Rectal smooth muscle tissue (tissue), 1 donor: ENCODE measurements around the gene DLGAP1.

ENCODE experiments used
- H3K27ac ChIP-seq: one replicate; pipeline ENCODE4 v1.7.0; 2013; ENCODE audit warnings: low read depth, low read length, inconsistent platforms
- H3K27me3 ChIP-seq: one replicate; pipeline ENCODE4 v1.7.0; 2013; ENCODE audit warnings: low read length; ENCODE audit not compliant: control insufficient read depth, insufficient read depth
- H3K36me3 ChIP-seq: one replicate; pipeline ENCODE4 v1.7.0; 2013; ENCODE audit warnings: low read length; ENCODE audit not compliant: control insufficient read depth, insufficient read depth
- H3K4me1 ChIP-seq: one replicate; pipeline ENCODE4 v1.7.0; 2013; ENCODE audit warnings: low read length; ENCODE audit not compliant: control insufficient read depth, insufficient read depth
- H3K4me3 ChIP-seq: one replicate; pipeline ENCODE4 v1.7.0; 2013; ENCODE audit warnings: low read length
- H3K9ac ChIP-seq: one replicate; pipeline ENCODE4 v1.7.0; 2013; ENCODE audit warnings: low read length

The DLGAP1 gene

DNA sequence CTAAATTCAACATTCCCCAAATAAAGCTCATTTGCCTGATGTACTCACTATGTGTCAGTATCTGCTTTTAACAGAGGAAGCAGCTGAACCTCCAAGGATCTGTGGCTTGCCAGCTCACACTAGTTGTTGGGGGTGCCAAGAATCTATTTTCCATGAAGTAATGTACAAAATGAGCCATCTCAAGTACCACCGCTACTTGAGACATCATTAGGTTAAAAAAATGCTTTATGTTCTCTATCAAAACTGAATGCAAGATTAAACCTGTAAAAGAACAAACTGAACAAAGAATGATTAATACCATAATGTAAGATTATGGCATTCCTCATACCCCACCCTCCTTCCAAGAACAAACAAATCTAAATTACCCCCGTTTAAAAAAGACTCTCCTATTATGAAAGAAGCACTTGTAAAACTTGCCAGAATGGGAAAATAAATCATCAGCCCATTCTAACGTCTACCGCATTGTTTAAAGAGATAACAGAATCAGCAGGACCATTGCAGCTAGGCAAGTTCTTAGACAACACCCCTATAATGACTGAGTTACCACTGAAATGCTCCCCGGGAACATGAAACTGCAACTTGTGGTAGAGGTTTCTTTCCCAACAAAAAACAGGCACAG is 471.6 kb downstream of the DLGAP1 start:
- H3K36me3 ChIP-seq, result no peaks in the 10 kb centered on the region
- no peak overlapping the region for H3K9ac ChIP-seq
- no peaks in the 10 kb centered on the region for H3K27me3 ChIP-seq
- H3K4me3 ChIP-seq, result no peak overlapping the region
- no peaks in the 10 kb centered on the region for H3K4me1 ChIP-seq
- H3K27ac ChIP-seq, result no peak overlapping the region

DNA sequence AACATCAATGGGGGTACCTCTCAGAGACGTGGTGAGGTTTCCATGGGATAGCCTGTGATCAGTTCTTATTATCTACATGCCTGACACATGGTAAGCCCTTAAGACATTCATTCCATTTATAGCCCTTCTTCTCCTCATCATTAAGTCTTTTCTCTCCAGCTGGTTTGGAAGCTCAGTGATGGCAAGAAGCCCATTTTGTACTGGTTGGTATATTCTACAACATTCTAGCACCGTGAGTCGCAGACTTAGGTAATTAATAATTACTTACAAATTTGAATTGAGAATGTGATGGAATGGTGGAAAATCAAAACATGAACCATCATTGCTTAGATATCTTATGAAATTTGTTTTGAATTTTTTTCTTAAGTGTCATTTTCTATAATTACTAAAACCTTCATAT is 472.6 kb downstream of the DLGAP1 start:
- Histone ChIP-seq H3K4me1 (no peaks in the 10 kb centered on the region), H3K27ac (no peak overlapping the region), H3K36me3 (no peaks in the 10 kb centered on the region), H3K27me3 (no peaks in the 10 kb centered on the region), H3K4me3 (no peak overlapping the region), H3K9ac (no peak overlapping the region)

DNA sequence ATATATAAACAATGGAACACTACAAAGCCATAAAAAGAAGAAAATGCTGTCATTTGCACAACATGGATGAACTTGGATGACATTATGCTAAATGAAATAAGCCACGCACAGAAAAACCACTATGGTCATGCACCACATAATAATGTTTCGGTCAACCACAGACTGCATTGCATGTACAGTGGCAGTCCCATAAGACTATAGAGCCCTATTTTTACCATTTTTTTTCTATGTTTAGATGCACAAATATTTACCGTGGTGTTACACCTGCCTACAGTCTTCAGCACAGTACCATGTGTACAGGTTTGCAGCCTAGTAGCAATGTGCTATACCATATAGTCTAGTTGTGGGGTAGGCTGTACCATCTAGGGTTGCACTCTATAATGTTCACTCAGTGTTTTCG is 476.1 kb downstream of the DLGAP1 start:
- H3K4me3 ChIP-seq, result no peak overlapping the region

DNA sequence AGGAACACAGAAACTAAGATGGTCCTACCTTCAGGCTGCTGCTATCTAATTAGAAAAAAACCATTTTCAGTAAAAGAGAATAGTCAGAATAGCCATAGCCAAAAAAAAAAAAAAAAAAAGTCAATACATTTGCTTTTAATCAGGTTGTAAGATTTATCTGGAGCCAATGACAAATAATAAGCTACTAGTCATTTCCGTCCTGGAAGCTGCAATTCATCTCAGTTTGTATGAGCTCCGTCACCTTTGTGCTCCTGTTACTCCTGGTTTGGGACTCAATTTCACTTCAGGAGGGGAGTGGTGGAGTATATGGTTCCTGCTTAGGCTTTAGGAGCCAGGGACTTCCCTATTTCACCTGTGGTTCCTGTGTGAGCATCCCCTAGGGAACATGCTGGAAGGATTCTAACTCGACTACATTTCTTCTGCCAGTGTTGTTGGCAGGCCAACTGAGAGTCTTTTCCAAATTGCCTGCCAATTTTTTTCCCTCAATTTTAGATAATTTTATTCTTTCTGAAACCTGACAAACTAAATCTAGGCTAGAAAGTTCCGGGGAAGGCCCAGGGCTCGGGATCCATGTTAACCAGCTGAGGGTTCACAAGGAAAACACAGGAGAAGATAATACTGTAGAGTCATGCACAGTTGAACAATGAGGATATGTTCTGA is 481.8 kb downstream of the DLGAP1 start:
- H3K9ac ChIP-seq, result no peak overlapping the region
- no peak overlapping the region for H3K4me3 ChIP-seq
- no peaks in the 10 kb centered on the region for H3K27me3 ChIP-seq
- H3K36me3 ChIP-seq, result no peaks in the 10 kb centered on the region
- no peak overlapping the region for H3K27ac ChIP-seq
- no peaks in the 10 kb centered on the region for H3K4me1 ChIP-seq

More for the DNA sequence above, 476.1 kb downstream of the DLGAP1 start:
- Histone ChIP-seq H3K27ac (no peak overlapping the region), H3K4me1 (no peaks in the 10 kb centered on the region), H3K9ac (no peak overlapping the region), H3K27me3 (no peaks in the 10 kb centered on the region), H3K36me3 (no peaks in the 10 kb centered on the region)

DNA sequence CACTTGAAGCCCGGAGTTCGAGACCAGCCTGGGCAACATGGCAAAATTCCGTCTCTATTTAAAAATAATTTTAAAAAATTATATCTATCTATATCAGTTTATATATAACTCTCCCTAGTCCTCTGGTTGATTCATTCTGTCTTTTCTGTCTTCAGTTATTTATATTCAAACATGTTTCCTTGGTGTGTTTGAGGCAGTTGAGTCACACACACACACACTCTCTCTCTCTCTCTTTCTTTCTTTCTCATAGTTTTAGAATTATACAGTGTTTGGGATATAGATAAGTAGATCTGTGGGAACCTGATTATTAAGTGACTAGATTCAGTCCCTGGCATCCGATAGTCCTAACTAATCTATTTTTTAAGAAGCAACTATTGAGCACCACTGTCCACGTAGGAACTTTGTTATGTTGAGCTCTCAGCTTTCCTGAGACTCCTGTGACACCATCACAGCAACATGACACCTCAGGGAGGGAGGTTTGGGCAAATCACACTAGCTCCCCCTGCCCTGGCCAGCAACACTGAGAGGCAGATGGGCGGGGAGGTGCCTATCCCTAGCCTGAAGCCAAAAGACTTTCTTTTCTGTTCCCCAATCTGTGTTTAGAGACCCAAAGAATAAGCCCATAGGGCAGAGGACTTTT is 482.7 kb downstream of the DLGAP1 start:
- Histone ChIP-seq H3K27me3 (no peaks in the 10 kb centered on the region), H3K36me3 (no peaks in the 10 kb centered on the region), H3K4me1 (no peaks in the 10 kb centered on the region), H3K27ac (no peak overlapping the region), H3K9ac (no peak overlapping the region), H3K4me3 (no peak overlapping the region)

DNA sequence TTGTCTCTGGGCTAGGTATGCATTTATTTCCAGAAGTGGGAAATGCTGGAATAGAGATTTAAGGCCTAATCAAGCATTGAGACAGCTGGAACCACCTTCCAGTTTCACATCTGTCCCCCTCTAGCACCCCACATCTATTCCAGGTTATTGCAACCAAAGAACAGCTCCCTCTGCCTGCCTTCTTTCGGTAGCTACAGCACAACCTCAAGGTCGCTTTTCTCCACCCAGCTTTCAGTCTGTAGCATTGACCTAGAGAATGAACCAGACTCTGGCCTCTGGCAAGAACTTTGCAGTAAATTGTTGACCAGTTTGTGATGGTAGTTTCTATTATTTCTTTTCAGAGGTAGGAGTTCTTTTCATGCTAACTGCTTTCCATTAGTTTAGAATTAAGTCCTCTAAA is 484.2 kb downstream of the DLGAP1 start:
- no peaks in the 10 kb centered on the region for H3K36me3 ChIP-seq
- H3K27me3 ChIP-seq, result no peaks in the 10 kb centered on the region
- H3K4me1 ChIP-seq, result no peaks in the 10 kb centered on the region
- no peak overlapping the region for H3K27ac ChIP-seq
- H3K9ac ChIP-seq, result no peak overlapping the region
- no peak overlapping the region for H3K4me3 ChIP-seq

DNA sequence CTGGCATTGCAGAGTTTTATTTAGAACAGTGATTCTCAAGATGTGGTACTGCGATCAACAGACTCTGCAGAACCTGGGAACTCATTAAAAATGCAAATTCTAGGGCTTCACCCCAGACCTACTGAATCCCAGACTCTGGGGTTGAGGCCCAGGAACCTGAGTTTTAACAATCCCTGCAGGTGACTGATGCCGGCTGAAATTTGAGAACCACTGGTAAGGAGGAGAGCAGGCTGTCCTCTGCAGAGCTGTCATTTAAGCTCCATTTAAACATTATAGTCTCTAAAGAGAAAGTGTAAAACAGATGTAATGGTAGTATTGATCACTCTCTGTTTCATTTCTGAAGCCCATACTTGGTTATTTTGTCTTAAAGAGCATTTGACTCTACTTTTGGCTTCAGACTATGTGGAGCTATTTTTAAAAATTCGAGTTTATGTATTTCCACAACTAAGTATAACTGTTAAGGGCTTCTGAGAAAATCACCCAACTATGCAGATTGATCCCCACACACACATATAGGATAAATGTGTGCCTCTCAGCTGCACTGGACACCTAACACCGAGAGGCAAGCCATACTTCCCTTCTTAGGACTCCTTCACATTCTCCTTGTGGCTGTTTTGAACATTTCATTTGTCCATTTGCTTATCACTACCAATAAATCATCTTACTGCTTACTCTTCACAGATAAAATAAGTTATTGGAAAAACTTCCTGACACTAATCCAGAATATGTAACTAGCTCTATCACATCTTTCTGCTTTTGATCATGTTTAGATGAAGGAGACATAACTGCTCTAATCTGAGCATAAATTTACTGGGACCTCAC is 487.5 kb downstream of the DLGAP1 start:
- H3K27ac ChIP-seq, result no peak overlapping the region
- no peaks in the 10 kb centered on the region for H3K27me3 ChIP-seq
- H3K9ac ChIP-seq, result no peak overlapping the region
- no peaks in the 10 kb centered on the region for H3K36me3 ChIP-seq
- H3K4me1 ChIP-seq, result no peaks in the 10 kb centered on the region
- H3K4me3 ChIP-seq, result no peak overlapping the region

DNA sequence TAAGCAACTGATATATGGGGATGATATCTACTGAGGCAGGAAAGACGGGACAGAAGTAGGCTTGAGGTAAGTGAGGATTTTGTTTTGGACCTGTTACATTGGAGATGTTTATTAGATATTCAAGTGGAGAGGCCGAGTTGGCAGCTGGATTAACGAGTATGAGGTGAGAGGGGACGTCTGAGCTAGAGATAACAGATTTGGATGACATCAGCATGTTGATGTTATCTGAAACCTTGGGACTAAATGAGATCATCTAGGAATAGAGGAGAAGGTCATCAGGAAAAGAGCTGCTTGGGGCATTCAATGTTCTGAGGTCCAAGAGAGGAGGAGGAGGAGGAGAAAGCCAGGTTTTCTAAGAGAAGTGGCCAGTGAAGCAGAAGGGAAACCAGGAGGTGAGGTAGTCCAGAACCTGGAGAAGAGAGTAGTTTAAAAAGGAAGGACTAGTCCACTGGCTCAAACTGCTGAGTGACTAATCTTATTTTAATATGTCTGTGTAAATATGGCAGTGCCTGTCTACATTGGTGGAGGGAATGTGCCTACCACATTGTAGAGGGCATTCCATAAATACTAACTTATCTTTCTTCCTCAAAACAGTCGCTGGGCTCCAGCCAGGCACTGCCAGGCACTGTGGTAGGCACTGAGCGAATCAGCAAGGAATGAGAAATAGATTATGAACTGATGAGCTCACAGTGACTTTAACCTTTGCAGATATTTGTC is 488.3 kb downstream of the DLGAP1 start:
- no peaks in the 10 kb centered on the region for H3K27me3 ChIP-seq
- H3K4me1 ChIP-seq, result no peaks in the 10 kb centered on the region
- no peaks in the 10 kb centered on the region for H3K36me3 ChIP-seq
- no peak overlapping the region for H3K4me3 ChIP-seq
- no peak overlapping the region for H3K27ac ChIP-seq
- H3K9ac ChIP-seq, result no peak overlapping the region

DNA sequence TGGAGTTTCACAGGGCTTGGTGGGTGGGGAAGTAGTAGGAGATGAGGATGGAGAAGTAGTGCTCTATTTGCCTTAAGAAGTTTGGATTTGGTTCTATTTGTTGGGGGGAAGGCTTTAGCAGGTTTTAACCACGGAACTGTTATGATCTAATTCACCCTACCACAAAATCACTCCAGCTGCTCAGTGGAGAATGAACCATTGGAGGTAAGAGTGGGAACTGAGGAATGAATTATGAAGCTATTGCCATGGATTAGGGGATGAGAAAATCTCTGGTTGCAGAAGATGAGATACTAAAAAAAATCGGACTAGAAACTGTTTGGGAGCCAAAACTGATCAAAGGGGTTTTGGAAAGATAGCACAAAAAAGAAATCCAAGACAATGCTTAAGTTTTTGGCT is 488.9 kb downstream of the DLGAP1 start:
- no peak overlapping the region for H3K9ac ChIP-seq
- H3K27me3 ChIP-seq, result no peaks in the 10 kb centered on the region
- no peaks in the 10 kb centered on the region for H3K4me1 ChIP-seq
- H3K27ac ChIP-seq, result no peak overlapping the region
- H3K4me3 ChIP-seq, result no peak overlapping the region
- H3K36me3 ChIP-seq, result no peaks in the 10 kb centered on the region

DNA sequence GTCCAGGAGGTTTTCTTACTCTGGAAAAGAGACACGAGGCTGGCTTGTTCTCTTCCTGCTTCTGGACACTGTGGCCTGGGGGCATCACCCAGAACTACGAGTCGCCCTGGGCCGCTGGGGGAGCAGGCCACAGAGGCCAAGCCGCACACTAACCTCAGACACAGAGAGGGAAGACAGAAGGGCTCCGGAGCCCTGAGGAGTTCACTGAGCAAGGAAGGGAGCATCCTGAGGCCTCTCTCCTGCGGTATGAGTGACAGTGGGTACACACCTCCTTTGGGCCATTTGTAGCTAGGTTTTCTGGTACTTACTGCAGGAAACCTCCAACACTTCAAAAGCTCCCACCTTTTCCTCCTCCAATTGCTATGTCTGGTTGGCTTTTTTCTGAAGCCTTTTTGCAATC is 494.1 kb downstream of the DLGAP1 start:
- H3K9ac ChIP-seq, result no peak overlapping the region
- H3K4me3 ChIP-seq, result no peak overlapping the region
- no peaks in the 10 kb centered on the region for H3K27me3 ChIP-seq
- no peak overlapping the region for H3K27ac ChIP-seq
- no peaks in the 10 kb centered on the region for H3K4me1 ChIP-seq
- no peaks in the 10 kb centered on the region for H3K36me3 ChIP-seq

DNA sequence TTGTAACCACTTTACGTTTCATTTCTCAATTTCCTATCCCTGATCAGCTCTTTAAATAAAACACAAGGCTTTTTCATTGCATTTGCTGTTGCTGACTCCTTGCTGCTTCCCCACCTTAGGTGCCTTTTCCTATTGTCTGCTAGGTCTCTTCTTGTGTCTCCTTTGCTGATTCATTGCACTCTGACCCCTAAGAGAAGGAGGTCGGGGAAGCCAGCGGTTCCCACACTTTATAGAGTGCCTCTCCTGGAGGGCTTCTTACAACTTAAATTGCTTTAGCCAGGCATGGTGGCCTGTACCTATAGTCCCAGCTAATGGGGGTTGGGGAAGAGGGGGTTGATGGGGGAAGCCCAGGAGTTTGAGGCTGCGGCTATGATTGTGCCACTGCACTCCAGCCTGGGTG is 495.0 kb downstream of the DLGAP1 start:
- no peak overlapping the region for H3K4me3 ChIP-seq

DNA sequence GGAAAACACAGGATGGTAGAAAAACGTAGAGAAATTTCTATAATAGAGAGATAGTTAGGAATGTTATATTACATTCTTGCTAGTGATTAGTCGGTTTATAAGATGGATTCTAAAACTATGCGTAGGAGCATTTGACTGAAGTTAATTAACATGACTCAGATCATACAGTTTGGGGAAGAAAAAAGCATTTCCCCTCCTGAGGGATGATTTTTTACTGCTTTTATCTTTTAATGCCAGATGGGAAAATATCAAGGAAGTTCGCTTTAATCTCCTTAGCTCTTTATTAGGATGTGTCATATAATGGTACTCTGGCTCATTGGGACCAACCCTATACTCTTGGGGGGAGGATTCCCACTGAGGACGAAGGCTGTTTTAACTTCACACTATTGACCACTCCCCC is 503.1 kb downstream of the DLGAP1 start:
- no peak overlapping the region for H3K27ac ChIP-seq
- H3K27me3 ChIP-seq, result no peaks in the 10 kb centered on the region
- no peak overlapping the region for H3K9ac ChIP-seq
- H3K4me3 ChIP-seq, result no peak overlapping the region
- no peaks in the 10 kb centered on the region for H3K36me3 ChIP-seq
- H3K4me1 ChIP-seq, result no peaks in the 10 kb centered on the region

More for the DNA sequence above, 495.0 kb downstream of the DLGAP1 start:
- H3K9ac ChIP-seq, result no peak overlapping the region
- H3K27me3 ChIP-seq, result no peaks in the 10 kb centered on the region
- no peak overlapping the region for H3K27ac ChIP-seq
- H3K36me3 ChIP-seq, result no peaks in the 10 kb centered on the region
- no peaks in the 10 kb centered on the region for H3K4me1 ChIP-seq
